ENCODE results near the gene MAP3K2. TPM values are rescaled to one million over a fixed set of nuclear protein-coding genes. Genes with fewer than 3 reads are reported as not detected.

MAP3K2 gene
- total and polyA plus RNA-seq, 2 experiments from 2014 or later = 10.2 to 23.5 TPM

DNA sequence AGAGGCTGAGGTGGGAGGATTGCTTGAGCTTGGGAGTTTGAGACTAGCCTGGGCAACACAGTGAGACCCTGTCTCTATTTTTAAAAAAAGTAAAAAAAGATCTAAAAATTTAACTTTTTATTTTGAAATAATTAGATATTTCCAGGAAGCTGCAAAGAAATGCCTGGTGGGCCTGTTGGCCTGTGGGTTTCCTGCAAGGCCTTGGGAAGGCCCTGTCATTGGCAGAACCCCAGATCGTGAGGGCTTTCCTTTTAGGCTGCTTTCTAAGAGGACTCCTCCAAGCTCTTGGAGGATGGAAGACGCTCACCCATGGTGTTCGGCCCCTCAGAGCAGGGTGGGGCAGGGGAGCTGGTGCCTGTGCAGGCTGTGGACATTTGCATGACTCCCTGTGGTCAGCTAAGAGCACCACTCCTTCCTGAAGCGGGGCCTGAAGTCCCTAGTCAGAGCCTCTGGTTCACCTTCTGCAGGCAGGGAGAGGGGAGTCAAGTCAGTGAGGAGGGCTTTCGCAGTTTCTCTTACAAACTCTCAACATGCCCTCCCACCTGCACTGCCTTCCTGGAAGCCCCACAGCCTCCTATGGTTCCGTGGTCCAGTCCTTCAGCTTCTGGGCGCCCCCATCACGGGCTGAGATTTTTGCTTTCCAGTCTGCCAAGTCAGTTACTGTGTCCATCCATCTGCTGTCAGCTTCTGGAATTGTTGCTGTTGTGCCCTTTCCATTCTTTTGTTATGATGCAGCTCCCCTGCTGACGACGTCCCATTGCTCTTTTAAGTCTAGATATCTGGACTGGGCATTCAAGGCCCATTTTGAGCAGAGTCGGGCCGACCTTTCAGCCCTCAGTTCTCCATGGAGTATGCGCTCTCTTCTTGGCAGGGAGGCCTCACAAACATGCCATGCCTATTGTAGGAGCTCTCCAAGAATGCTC, 37.1 kb upstream of the MAP3K2 start:
- Histone ChIP-seq H3K9me2 (ENCODE audit: insufficient read depth) (no peaks in the 10 kb centered on the region), H2AFZ (no peak overlapping the region), H4K20me1 (replicated peaks; ENCODE audit: insufficient read depth) (no peaks in the 10 kb centered on the region), H3K4me3 (no peak overlapping the region), H3K4me2 (no peak overlapping the region), H3K79me2 (replicated peaks; ENCODE audit: insufficient read depth) (no peaks in the 10 kb centered on the region), H3K27me3 (ENCODE audit: insufficient read depth) (peaks cover 41% of the 10 kb centered on the region), H3K36me3 (ENCODE audit: insufficient read depth) (no peaks in the 10 kb centered on the region), H3F3A (replicated peaks; ENCODE audit: low read depth) (no peaks in the 10 kb centered on the region), H3K27ac (ENCODE audit: low read depth) (no peak overlapping the region), H3K4me1 (ENCODE audit: insufficient read depth) (peaks cover 12% of the 10 kb centered on the region; the same call in 1 of the 2 replicates)
- Mint-ChIP-seq H3K27ac (no peak overlapping the region), H3K27me3 (ENCODE audit: insufficient read depth, low read depth, poor library complexity) (peaks cover 42% of the 10 kb centered on the region), H3K4me1 (peaks cover 11% of the 10 kb centered on the region), H3K36me3 (ENCODE audit: low read depth) (no peaks in the 10 kb centered on the region; the same call in 2 of the 3 replicates), H3K9me3 (no peaks in the 10 kb centered on the region; the same call in none of the 3 replicates), H3K4me3 (no peak overlapping the region)
- DNase-seq (ENCODE audit: low spot score) (no peak), ATAC-seq (no peak)
- TF ChIP-seq ZNF114 (CRISPR knock-in tag; IDR thresholded peaks at IDR 0.05) (no peak), POLR2AphosphoS5 (IDR thresholded peaks at IDR 0.05; ENCODE audit: low read depth) (no peak), ZNF331 (CRISPR knock-in tag; IDR thresholded peaks at IDR 0.05; ENCODE audit: low read depth) (no peak), CREB1 (CRISPR knock-in tag; IDR thresholded peaks at IDR 0.05; ENCODE audit: low read depth) (no peak)
- TF ChIP-seq, protein P1, sequence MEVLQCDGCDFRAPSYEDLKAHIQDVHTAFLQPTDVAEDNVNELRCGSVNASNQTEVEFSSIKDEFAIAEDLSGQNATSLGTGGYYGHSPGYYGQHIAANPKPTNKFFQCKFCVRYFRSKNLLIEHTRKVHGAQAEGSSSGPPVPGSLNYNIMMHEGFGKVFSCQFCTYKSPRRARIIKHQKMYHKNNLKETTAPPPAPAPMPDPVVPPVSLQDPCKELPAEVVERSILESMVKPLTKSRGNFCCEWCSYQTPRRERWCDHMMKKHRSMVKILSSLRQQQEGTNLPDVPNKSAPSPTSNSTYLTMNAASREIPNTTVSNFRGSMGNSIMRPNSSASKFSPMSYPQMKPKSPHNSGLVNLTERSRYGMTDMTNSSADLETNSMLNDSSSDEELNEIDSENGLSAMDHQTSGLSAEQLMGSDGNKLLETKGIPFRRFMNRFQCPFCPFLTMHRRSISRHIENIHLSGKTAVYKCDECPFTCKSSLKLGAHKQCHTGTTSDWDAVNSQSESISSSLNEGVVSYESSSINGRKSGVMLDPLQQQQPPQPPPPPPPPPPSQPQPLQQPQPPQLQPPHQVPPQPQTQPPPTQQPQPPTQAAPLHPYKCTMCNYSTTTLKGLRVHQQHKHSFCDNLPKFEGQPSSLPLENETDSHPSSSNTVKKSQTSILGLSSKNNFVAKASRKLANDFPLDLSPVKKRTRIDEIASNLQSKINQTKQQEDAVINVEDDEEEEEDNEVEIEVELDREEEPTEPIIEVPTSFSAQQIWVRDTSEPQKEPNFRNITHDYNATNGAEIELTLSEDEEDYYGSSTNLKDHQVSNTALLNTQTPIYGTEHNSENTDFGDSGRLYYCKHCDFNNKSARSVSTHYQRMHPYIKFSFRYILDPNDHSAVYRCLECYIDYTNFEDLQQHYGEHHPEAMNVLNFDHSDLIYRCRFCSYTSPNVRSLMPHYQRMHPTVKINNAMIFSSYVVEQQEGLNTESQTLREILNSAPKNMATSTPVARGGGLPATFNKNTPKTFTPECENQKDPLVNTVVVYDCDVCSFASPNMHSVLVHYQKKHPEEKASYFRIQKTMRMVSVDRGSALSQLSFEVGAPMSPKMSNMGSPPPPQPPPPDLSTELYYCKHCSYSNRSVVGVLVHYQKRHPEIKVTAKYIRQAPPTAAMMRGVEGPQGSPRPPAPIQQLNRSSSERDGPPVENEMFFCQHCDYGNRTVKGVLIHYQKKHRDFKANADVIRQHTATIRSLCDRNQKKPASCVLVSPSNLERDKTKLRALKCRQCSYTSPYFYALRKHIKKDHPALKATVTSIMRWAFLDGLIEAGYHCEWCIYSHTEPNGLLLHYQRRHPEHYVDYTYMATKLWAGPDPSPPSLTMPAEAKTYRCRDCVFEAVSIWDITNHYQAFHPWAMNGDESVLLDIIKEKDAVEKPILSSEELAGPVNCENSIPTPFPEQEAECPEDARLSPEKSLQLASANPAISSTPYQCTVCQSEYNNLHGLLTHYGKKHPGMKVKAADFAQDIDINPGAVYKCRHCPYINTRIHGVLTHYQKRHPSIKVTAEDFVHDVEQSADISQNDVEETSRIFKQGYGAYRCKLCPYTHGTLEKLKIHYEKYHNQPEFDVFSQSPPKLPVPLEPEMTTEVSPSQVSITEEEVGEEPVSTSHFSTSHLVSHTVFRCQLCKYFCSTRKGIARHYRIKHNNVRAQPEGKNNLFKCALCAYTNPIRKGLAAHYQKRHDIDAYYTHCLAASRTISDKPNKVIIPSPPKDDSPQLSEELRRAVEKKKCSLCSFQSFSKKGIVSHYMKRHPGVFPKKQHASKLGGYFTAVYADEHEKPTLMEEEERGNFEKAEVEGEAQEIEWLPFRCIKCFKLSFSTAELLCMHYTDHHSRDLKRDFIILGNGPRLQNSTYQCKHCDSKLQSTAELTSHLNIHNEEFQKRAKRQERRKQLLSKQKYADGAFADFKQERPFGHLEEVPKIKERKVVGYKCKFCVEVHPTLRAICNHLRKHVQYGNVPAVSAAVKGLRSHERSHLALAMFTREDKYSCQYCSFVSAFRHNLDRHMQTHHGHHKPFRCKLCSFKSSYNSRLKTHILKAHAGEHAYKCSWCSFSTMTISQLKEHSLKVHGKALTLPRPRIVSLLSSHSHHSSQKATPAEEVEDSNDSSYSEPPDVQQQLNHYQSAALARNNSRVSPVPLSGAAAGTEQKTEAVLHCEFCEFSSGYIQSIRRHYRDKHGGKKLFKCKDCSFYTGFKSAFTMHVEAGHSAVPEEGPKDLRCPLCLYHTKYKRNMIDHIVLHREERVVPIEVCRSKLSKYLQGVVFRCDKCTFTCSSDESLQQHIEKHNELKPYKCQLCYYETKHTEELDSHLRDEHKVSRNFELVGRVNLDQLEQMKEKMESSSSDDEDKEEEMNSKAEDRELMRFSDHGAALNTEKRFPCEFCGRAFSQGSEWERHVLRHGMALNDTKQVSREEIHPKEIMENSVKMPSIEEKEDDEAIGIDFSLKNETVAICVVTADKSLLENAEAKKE (CRISPR knock-in tag; IDR thresholded peaks at IDR 0.05) = no peak
